IPS-20b (cell line): ENCODE results near the gene FN1.

ENCODE experiments used
- H3K27ac ChIP-seq: one replicate; pipeline ENCODE4 v1.5.1; 2013; ENCODE audit warnings: low read length
- H3K27me3 ChIP-seq: 2 replicates; pipeline ENCODE4 v1.6.1; 2013; ENCODE audit warnings: mild to moderate bottlenecking, low read length, inconsistent platforms; ENCODE audit not compliant: insufficient read depth
- H3K36me3 ChIP-seq: 2 replicates; pipeline ENCODE4 v1.6.1; 2013; ENCODE audit warnings: low read depth, mild to moderate bottlenecking, inconsistent platforms, low read length, moderate library complexity; ENCODE audit not compliant: insufficient read depth
- H3K4me1 ChIP-seq: 2 replicates; pipeline ENCODE4 v1.6.1; 2013; ENCODE audit warnings: mild to moderate bottlenecking, control low read depth, inconsistent platforms, low read length, moderate library complexity; ENCODE audit not compliant: insufficient read depth
- H3K4me3 ChIP-seq: 2 replicates; pipeline ENCODE4 v1.5.1; 2013; ENCODE audit warnings: mild to moderate bottlenecking, low read length, inconsistent platforms
- H3K9ac ChIP-seq: 2 replicates; pipeline ENCODE4 v1.6.1; 2013; ENCODE audit warnings: low read depth, mild to moderate bottlenecking, inconsistent platforms, low read length, moderate library complexity
- H3K9me3 ChIP-seq: 2 replicates; pipeline ENCODE4 v1.6.1; 2013; ENCODE audit warnings: mild to moderate bottlenecking, low read depth, low read length, inconsistent platforms; ENCODE audit not compliant: insufficient read depth

Gene FN1

DNA sequence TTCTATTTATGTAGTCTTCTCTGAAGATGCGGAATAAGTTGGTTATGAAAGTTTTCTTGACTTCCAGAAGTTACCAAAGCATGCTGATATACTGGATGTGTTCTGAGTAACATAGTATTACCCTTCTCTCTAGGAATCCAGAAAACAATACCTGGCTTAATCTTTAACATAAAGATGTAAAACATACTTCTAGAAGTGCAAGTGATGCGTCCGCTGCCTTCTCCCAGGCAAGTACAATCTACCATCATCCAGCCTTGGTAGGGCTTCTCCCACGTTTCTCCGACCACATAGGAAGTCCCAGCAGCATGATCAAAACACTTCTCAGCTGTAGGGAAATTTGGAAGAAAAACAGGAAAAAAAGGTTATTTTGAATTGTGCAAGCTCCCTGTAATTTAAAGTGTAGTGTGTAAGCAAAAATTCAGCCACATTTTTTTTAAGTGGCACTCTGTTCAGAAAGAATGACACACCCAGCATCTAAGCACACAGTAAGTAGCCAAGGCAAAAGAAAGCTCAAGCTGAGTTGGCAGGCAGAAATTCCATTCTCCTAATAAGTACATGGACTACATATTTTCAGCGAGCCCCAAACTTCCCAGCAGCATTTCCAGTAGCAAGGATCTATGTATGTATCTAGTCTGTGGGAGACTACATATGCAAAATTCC, 5.2 kb downstream of the FN1 start:
- no peak overlapping the region for H3K9ac ChIP-seq

DNA sequence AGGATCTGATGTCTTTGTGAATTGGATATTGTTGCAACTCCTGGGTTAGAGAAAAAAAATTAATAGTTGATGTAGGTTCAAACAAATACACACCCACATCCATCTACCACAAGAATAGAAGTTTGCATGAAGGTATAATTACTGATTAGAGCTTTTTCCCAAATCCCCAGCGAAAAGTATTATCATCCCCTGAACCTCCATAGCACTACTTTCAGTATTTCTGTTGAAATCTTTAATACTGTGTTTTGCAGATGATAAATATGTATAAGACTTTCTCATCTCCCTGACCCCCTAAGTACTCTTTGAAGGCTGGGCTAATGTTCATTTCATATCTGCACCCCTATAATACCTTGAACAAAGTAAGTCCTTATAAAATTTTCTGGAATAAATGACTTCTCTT, 6.4 kb downstream of the FN1 start:
- H3K4me1 ChIP-seq: no peaks in the 10 kb centered on the region
- H3K9ac ChIP-seq: no peak overlapping the region
- H3K9me3 ChIP-seq: no peaks in the 10 kb centered on the region
- H3K4me3 ChIP-seq: no peak overlapping the region
- no peaks in the 10 kb centered on the region for H3K27me3 ChIP-seq
- H3K36me3 ChIP-seq: peaks cover 69% of the 10 kb centered on the region
- H3K27ac ChIP-seq: no peak overlapping the region

More for the DNA sequence above, 5.2 kb downstream of the FN1 start:
- Histone ChIP-seq H3K27me3 (peaks cover 9% of the 10 kb centered on the region; the same call in 1 of the 2 replicates), H3K4me1 (no peaks in the 10 kb centered on the region), H3K9me3 (no peaks in the 10 kb centered on the region), H3K4me3 (no peak overlapping the region), H3K36me3 (peaks cover 61% of the 10 kb centered on the region), H3K27ac (no peak overlapping the region)

DNA sequence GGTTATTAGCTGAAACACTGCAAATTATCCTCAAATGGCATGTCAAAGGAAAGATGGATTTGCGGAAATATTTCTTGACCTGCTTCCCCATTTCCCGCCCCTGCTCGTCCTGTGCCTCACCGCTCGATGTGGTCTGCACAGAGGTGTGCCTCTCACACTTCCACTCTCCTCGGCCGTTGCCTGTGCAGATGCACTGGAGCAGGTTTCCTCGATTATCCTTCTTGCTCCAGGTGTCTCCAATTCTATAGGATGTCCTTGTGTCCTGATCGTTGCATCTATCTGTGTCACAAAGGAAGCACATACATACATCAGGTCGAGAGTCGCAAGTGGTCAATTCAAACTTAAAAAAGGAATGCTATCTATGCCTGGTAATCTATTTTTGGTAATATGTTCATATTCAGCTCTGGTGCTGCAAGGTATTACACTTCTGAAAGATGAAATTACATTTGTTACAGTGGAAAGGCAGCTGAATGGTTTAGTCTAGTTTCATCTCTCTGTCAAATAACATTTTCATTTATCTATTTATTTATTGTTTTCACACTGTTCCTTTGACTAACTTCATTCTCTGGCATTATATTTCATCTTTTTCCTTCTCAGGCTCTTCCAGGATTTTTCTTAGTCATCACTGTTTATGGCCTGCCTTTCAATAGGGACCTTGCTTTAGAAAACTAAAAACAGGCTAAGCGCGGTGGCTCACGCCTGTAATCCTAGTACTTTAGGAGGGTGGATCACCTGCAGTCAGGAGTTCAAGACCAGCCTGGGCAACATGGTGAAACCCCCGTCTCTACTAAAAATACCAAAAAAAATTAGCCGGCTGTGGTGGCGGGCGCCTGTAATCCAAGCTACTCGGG, 7.6 kb downstream of the FN1 start:
- Histone ChIP-seq H3K36me3 (peaks cover 78% of the 10 kb centered on the region), H3K9ac (no peak overlapping the region), H3K4me1 (no peaks in the 10 kb centered on the region), H3K4me3 (no peak overlapping the region), H3K9me3 (no peaks in the 10 kb centered on the region), H3K27ac (no peak overlapping the region), H3K27me3 (no peaks in the 10 kb centered on the region)

DNA sequence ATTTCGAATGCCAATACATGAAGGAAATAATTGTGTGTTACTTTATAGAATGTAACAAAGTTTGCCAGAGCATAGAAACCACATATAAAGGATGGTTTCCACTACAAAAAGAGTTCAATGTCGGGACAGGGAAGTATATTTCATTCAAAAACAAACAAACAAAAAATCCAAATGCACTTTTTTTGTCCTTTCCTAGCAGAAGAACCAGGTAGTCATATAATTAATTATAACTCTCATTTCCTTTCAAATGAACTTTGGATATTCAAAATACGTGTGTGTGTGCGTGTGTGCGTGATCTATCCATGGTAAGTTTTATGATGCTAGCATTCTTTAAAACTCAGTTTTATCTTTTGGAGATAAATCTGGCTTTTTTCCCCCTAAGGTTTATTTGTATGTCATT, 8.3 kb downstream of the FN1 start:
- H3K27ac ChIP-seq: no peak overlapping the region
- H3K9me3 ChIP-seq: no peaks in the 10 kb centered on the region
- H3K4me3 ChIP-seq: no peak overlapping the region
- peaks cover 78% of the 10 kb centered on the region for H3K36me3 ChIP-seq
- no peaks in the 10 kb centered on the region for H3K27me3 ChIP-seq
- no peaks in the 10 kb centered on the region for H3K4me1 ChIP-seq
- no peak overlapping the region for H3K9ac ChIP-seq

DNA sequence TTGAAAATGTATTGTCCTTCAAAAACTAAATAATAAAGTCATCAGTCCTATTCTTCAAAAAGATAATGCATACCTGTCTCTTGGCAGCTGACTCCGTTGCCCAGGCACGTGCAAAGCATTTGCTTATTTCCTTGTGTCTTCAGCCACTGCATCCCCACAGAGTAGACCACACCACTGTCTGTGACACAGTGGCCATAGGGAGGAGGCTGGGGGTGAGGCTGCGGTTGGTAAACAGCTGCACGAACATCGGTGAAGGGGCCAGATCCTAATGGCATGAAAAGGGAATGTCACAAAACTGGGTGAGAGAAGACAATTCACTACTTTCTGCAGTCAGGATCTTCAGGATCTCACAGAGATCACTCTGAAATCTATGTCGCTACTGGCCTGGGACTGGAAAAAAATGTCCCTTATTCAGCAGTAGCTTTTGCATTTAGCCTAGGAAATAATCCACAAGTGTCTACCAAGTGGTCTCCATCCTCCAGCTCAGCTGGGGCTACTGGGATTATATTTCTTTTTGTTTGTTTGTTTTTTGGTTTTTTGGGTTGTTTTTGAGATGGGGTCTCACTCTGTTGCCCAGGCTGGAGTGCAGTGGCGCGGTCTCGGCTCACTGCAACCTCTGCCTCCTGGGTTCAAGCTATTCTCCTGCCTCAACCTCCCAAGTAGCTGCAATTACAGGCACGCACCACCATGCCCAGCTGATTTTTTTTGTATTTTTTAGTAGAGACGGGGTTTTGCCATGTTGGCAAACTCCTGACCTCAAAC, 10.7 kb downstream of the FN1 start:
- Histone ChIP-seq H3K27ac (no peak overlapping the region), H3K4me3 (no peak overlapping the region)

DNA sequence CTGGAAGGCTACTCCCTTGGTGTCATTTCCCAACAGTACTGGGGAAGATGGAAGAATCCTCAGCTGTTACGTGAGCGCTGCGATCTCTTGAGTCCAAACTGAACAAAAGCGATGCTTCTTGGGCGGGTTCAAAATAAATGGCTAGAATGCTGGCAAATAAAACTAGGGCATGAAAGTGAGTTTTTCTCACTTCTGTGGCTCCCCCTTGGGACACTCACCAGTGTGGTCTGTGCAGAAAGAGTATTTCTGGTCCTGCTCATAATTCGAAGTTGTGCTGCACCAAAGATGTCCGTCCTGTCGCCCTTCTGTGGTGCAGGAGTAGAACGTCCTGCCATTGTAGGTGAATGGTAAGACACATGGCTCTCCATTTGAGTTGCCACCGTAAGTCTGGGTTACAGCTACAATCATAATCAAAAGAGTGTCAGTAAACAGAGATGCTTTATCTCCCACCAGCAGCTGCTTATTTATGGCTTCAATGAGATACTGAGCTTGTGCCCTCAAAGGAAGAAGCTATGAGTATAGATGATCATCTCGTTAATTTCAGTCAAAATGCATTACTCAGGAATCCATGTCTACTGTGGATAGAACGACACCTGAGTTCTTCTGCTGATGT, 11.8 kb downstream of the FN1 start:
- H3K27ac ChIP-seq: no peak overlapping the region
- peaks cover 72% of the 10 kb centered on the region for H3K36me3 ChIP-seq

More for the DNA sequence above, 10.7 kb downstream of the FN1 start:
- no peaks in the 10 kb centered on the region for H3K27me3 ChIP-seq
- H3K36me3 ChIP-seq: peaks cover 80% of the 10 kb centered on the region
- no peaks in the 10 kb centered on the region for H3K9me3 ChIP-seq
- no peak overlapping the region for H3K9ac ChIP-seq
- H3K4me1 ChIP-seq: no peaks in the 10 kb centered on the region

DNA sequence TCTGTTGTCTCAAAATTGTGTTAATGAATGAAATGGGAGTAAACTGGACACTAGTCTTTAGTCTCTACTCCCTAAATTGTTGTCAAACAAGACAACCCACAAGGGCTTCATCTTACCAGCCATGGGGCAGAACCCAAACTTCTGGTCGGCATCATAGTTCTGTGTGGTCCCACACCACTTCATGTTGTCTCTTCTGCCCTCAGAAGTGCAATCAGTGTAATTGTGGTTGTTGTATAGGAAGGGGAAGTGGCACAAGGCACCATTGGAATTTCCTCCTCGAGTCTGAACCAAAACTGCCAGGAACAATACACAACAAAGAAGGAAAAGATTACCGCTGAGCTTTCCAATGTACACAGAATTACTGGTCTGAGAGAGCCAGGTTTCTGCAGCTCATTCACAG, 12.6 kb downstream of the FN1 start:
- Histone ChIP-seq H3K4me1 (no peaks in the 10 kb centered on the region), H3K27ac (no peak overlapping the region), H3K9me3 (no peaks in the 10 kb centered on the region), H3K9ac (no peak overlapping the region), H3K36me3 (peaks cover 72% of the 10 kb centered on the region), H3K27me3 (no peaks in the 10 kb centered on the region), H3K4me3 (no peak overlapping the region)

More for the DNA sequence above, 11.8 kb downstream of the FN1 start:
- Histone ChIP-seq H3K9me3 (no peaks in the 10 kb centered on the region), H3K4me3 (no peak overlapping the region), H3K4me1 (no peaks in the 10 kb centered on the region), H3K9ac (no peak overlapping the region), H3K27me3 (no peaks in the 10 kb centered on the region)

DNA sequence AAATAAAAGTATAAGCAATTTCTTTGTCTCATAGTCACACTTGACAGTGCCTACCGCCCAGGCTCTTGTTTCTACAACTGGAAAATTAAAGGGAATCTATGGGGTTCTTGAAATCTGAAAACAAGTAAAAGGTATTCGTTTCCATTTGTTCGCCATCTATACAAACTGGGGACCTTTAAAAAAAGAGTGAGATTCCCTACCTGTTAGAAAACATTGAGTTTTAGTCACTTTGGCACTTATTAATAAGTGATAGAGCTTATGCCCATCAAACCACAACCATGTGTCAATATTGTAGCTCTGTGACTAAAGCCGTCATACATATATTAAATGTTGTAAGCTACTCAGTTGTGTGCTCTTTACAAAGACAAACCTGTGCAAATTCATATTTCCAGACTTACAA, 13.2 kb downstream of the FN1 start:
- Histone ChIP-seq H3K4me1 (no peaks in the 10 kb centered on the region), H3K9ac (no peak overlapping the region), H3K9me3 (no peaks in the 10 kb centered on the region), H3K27me3 (no peaks in the 10 kb centered on the region), H3K36me3 (peaks cover 70% of the 10 kb centered on the region), H3K4me3 (no peak overlapping the region), H3K27ac (no peak overlapping the region)

DNA sequence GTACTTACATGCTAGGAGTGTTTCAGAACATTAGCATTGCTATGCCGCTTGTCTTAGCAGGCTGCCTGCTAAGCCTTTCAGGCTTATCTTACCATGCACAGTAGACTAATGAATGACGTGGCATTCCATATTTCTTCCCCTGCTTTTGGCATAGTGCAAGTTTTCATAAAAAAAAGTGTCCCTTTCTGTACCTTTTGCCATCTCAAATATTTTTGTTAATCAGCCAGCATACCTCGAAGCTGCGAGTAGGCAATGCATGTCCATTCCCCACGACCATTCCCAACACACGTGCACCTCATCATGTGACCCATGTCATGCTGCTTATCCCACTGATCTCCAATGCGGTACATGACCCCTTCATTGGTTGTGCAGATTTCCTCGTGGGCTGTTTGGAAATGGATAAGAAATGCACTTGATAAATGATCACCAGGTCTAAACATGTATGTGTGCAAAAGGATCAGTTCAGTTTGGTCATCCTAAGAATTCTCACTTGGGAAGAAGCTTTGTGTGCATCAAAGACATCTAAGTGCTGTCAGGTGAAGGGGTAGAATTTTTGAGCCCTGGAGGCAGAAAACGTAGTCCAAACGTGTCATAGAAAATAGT, 13.9 kb downstream of the FN1 start:
- Histone ChIP-seq H3K9ac (no peak overlapping the region), H3K4me1 (no peaks in the 10 kb centered on the region), H3K27ac (no peak overlapping the region), H3K27me3 (no peaks in the 10 kb centered on the region), H3K9me3 (no peaks in the 10 kb centered on the region), H3K4me3 (no peak overlapping the region), H3K36me3 (peaks cover 67% of the 10 kb centered on the region)

DNA sequence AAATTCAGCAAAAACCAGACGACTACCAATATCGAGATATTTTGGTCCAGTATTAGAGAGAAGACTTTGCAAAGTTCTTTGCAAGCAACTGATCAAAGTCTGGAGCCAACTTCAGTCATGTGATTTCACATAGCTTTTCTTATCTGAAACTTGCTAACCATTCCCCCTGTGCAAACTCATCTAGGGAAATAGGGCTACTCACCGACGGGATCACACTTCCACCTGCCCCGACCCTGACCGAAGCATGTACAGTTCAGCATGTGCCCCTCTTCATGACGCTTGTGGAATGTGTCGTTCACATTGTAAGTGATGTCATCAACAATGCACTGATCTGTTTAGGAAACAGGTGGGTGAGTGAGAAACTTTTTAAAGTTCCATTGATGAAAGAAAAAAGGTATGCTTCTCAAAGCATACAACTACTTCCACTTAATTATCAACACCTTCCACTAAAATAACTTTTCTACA, 15.4 kb downstream of the FN1 start:
- Histone ChIP-seq H3K4me1 (no peaks in the 10 kb centered on the region), H3K27ac (no peak overlapping the region), H3K4me3 (no peak overlapping the region), H3K36me3 (peaks cover 67% of the 10 kb centered on the region), H3K9ac (no peak overlapping the region), H3K27me3 (no peaks in the 10 kb centered on the region), H3K9me3 (no peaks in the 10 kb centered on the region)
